Pancreas (tissue), 10 donors: ENCODE measurements around the gene TMEM200B. TPM values are rescaled to one million over a fixed set of nuclear protein-coding genes. Genes with fewer than 3 reads are reported as not detected.

ENCODE experiments used
- ATAC-seq, 4 donors: fragments of 200-7000 bp; cut with Tn5 transposase; one replicate each; pipeline versions ENCODE4 v1.8.0 to v1.9.1; 2020; ENCODE audit warnings: mild to moderate bottlenecking in 4 of 4, moderate library complexity in 4 of 4
- DNase-seq, 6 donors: peaks; one replicate each; pipeline ENCODE4 v3.0.0-alpha.2; 2020
- FAIRE-seq: peaks from 2 replicates; lab custom pipeline; 2012; peaks lifted over from hg19 to GRCh38; lab: Jason Lieb, UNC
- H3K27ac ChIP-seq, 4 donors: fragments of 200-600 bp; sonication (generic); 1 replicate in 3 of 4; 2 replicates in 1 of 4; pipeline versions ENCODE4 v1.5.0 to v1.8.0; 2020
- H3K27me3 ChIP-seq, 4 donors: fragments of 200-600 bp; one replicate each; pipeline ENCODE4 v1.8.0; 2021
- H3K36me3 ChIP-seq, 3 donors: fragments of 200-600 bp; sonication (generic) in 1 of 3; one replicate each; pipeline versions ENCODE4 v1.5.0 to v1.8.0; 2020 to 2021
- H3K4me1 ChIP-seq, 3 donors: fragments of 200-600 bp; one replicate each; pipeline ENCODE4 v1.8.0; 2021
- H3K4me3 ChIP-seq, 4 donors: fragments of 200-600 bp; sonication (generic) in 2 of 4; one replicate each; pipeline versions ENCODE4 v1.5.0 to v1.8.0; 2020 to 2021
- H3K9me3 ChIP-seq, 4 donors: fragments of 200-600 bp; one replicate each; pipeline ENCODE4 v1.8.0; 2021
- WGBS, 2 donors: extraction: QIAGEN DNeasy Blood & Tissue Kit; methylation state at CpG; one replicate each; pipeline ENCODE4 v1.1.7; 2013; 5-methylcytosine and 5-hydroxymethylcytosine counted together
- intact Hi-C, 3 donors: fragments of 100-400 bp; cut with DNase I; formaldehyde crosslinking; loops; one replicate each; pipeline versions ENCODE4 v1.11.1 to v1.14.2; 2022
- polyA plus RNA-seq, 2 donors: library from polyadenylated mRNA; stranded (reverse); fragments of 200-250 nt; gene quantifications; one replicate each; pipeline ENCODE4 v1.2.3, GENCODE V29; 2013
- total RNA-seq, 6 donors: library from RNA; stranded (reverse); fragmentation: NEBNext Ultra II Directional in 4 of 6; extraction: Animal tissue kit (Norgen Biotek cat#: 25700) in 4 of 6; gene quantifications; one replicate each; pipeline versions ENCODE4 v1.2.1 to v1.2.4, GENCODE V29; 2021 to 2023
- TF ChIP-seq, protein P1 (sequence below), 4 donors: fragments of 200-600 bp; sonication (generic) in 3 of 4; IDR thresholded peaks; one replicate each; pipeline versions ENCODE4 v1.5.0 to v1.8.0; 2021; ENCODE audit warnings: antibody characterized with exemption in 4 of 4
- donor health status: healthy with polysubstance abuse.
- donor health status: DM: no; HTN: no; CAD: no; lungs with moderate emphysema.
- donor health status: DM: no; HTN: no; CAD: no.
- donor health status: control.
- donor health status: control.
- donor health status: Bipolar disorder and iron deficiency.
- donor health status: DM: yes; HTN: yes; CAD: no.
- donor health status: DM: no; HTN: no; CAD: no.
- donor health status: DM: no; HTN: no; CAD: no.
- donor health status: DM: yes; HTN: yes; CAD: no.

The TMEM200B gene
- total and polyA plus RNA-seq, 8 donors = 0.23 to 1.3 (median 0.73) TPM

GRCh38 chr1:29124366-29125236 is 898 bp upstream of the TMEM200B start:
- Histone ChIP-seq H3K9me3 (no peaks in the 10 kb centered on the region), H3K27me3 (peaks cover 0 to 8% (median 0%) of the 10 kb centered on the region in 4 donors), H3K36me3 (no peaks in the 10 kb centered on the region), H3K4me3 (peak overlapping the region; percentile 42 to 71 (median 49)), H3K27ac (peak overlapping the region in 3 of 4 donors; percentile 33 to 60 (median 59)), H3K4me1 (peaks cover 0 to 14% (median 7%) of the 10 kb centered on the region in 3 donors)
- TF ChIP-seq, protein P1, sequence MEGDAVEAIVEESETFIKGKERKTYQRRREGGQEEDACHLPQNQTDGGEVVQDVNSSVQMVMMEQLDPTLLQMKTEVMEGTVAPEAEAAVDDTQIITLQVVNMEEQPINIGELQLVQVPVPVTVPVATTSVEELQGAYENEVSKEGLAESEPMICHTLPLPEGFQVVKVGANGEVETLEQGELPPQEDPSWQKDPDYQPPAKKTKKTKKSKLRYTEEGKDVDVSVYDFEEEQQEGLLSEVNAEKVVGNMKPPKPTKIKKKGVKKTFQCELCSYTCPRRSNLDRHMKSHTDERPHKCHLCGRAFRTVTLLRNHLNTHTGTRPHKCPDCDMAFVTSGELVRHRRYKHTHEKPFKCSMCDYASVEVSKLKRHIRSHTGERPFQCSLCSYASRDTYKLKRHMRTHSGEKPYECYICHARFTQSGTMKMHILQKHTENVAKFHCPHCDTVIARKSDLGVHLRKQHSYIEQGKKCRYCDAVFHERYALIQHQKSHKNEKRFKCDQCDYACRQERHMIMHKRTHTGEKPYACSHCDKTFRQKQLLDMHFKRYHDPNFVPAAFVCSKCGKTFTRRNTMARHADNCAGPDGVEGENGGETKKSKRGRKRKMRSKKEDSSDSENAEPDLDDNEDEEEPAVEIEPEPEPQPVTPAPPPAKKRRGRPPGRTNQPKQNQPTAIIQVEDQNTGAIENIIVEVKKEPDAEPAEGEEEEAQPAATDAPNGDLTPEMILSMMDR (IDR thresholded peaks at IDR 0.05) = peak in 3 of 4 donors; percentile 16 to 38 (median 28)
- WGBS, 2 donors = 7 to 10% methylated on average over 61 to 85 of the region's 85 CpGs
- FAIRE-seq (no peak), ATAC-seq (peak; percentile 56 to 77 (median 68)), DNase-seq (peak; percentile 33 to 83 (median 60))
- intact Hi-C loops = no loop called here

- TF ChIP-seq, protein P1 (IDR thresholded peaks at IDR 0.05) = no peak
- Histone ChIP-seq H3K4me1 (peaks cover 0 to 14% (median 7%) of the 10 kb centered on the region in 3 donors), H3K9me3 (no peaks in the 10 kb centered on the region), H3K27me3 (peaks cover 0 to 8% (median 0%) of the 10 kb centered on the region in 4 donors), H3K36me3 (peaks cover 0 to 3% (median 0%) of the 10 kb centered on the region in 3 donors), H3K27ac (peak overlapping the region in 2 of 4 donors; percentile 36 to 52), H3K4me3 (peak overlapping the region in 3 of 4 donors; percentile 42 to 71 (median 54))
- intact Hi-C loops = no loop called here
- 11 to 14% methylated on average over 53 to 70 of the region's 70 CpGs for WGBS, 2 donors
- peak in 4 of 6 donors; percentile 17 to 80 (median 51) for DNase-seq
- FAIRE-seq = no peak
- ATAC-seq = peak in 3 of 4 donors; percentile 6 to 10 (median 9)
Measured at GRCh38 chr1:29123053-29123886, 433 bp downstream of the TMEM200B start.

- FAIRE-seq = no peak
- Histone ChIP-seq H3K4me1 (peaks cover 0 to 14% (median 7%) of the 10 kb centered on the region in 3 donors), H3K4me3 (peak overlapping the region in 2 of 4 donors; percentile 54 to 71), H3K36me3 (peaks cover 0 to 6% (median 0%) of the 10 kb centered on the region in 3 donors), H3K27me3 (peaks cover 0 to 8% (median 0%) of the 10 kb centered on the region in 4 donors), H3K9me3 (no peaks in the 10 kb centered on the region), H3K27ac (peak overlapping the region in 2 of 4 donors; percentile 36 to 52)
- TF ChIP-seq, protein P1 (IDR thresholded peaks at IDR 0.05) = no peak
- ATAC-seq = peak in 3 of 4 donors; percentile 24 to 43 (median 30)
- peak; percentile 16 to 77 (median 43) for DNase-seq
- WGBS, 2 donors = 16 to 22% methylated on average over 31 to 34 of the region's 34 CpGs
- intact Hi-C loops = no loop called here
Measured at GRCh38 chr1:29122682-29123052, 1.0 kb downstream of the TMEM200B start.

- ATAC-seq (no peak), DNase-seq (peak in 3 of 6 donors; percentile 30 to 76 (median 64)), FAIRE-seq (no peak)
- H3K36me3 ChIP-seq = peaks cover 0 to 6% (median 0%) of the 10 kb centered on the region in 3 donors
- intact Hi-C loops = no loop called here
- no peaks in the 10 kb centered on the region for H3K9me3 ChIP-seq
- peaks cover 0 to 8% (median 0%) of the 10 kb centered on the region in 4 donors for H3K27me3 ChIP-seq
- H3K4me1 ChIP-seq = peaks cover 0 to 14% (median 7%) of the 10 kb centered on the region in 3 donors
- peak overlapping the region in 2 of 4 donors; percentile 4 to 36 for H3K27ac ChIP-seq
- H3K4me3 ChIP-seq = peak overlapping the region in 2 of 4 donors; percentile 54 to 71
- 2 to 6% methylated on average over 54 to 81 of the region's 81 CpGs for WGBS, 2 donors
- TF ChIP-seq, protein P1 (IDR thresholded peaks at IDR 0.05) = no peak
Measured at GRCh38 chr1:29121936-29122681, 1.6 kb downstream of the TMEM200B start.
